H54 (cell line): Measurements from ENCODE around the gene APPL2.

Source experiments
- DNase-seq: peaks from one replicate; pipeline ENCODE4 v3.0.0; 2011; ENCODE audit warnings: low spot score, mixed read lengths; ENCODE audit not compliant: insufficient read length
- FAIRE-seq: peaks from 3 replicates; lab custom pipeline; 2011; peaks lifted over from hg19 to GRCh38; lab: Jason Lieb, UNC
- POLR2A ChIP-seq: IDR thresholded peaks from 2 replicates; pipeline ENCODE4 v1.6.1; 2011; ENCODE audit warnings: low read depth, mild to moderate bottlenecking, low read length

The APPL2 gene

GRCh38 chr12:105235732-105236476, at the start of gene APPL2:
TSS of gene APPL2 (minus strand) at chr12:105236174. CDS start at chr12:105236012, 162 bp downstream.
- FAIRE-seq (no peak), DNase-seq (peak; percentile 90)
- peak; percentile 88 for TF ChIP-seq POLR2A

GRCh38 chr12:105285378-105285777, 49.4 kb upstream of the APPL2 start:
- TF ChIP-seq POLR2A, result no peak
- DNase-seq (no peak), FAIRE-seq (no peak)

- no peak for TF ChIP-seq POLR2A
- FAIRE-seq (no peak), DNase-seq (no peak)
Observed at GRCh38 chr12:105281694-105282049, 45.7 kb upstream of the APPL2 start.

GRCh38 chr12:105280966-105281693, 45.2 kb upstream of the APPL2 start:
- no peak for TF ChIP-seq POLR2A
- DNase-seq (no peak), FAIRE-seq (no peak)

- DNase-seq (no peak), FAIRE-seq (peak; percentile 30)
- TF ChIP-seq POLR2A, result no peak
Observed at GRCh38 chr12:105279460-105280056, 43.6 kb upstream of the APPL2 start.

- FAIRE-seq (no peak), DNase-seq (peak; percentile 16)
- TF ChIP-seq POLR2A, result no peak
Observed at GRCh38 chr12:105278043-105278697, 42.2 kb upstream of the APPL2 start.

GRCh38 chr12:105275997-105276733, 40.2 kb upstream of the APPL2 start:
- TF ChIP-seq POLR2A, result no peak
- DNase-seq (no peak), FAIRE-seq (no peak)

- FAIRE-seq, result no peak
- no peak for DNase-seq
- no peak for TF ChIP-seq POLR2A
Observed at GRCh38 chr12:105274571-105274970, 38.6 kb upstream of the APPL2 start.

GRCh38 chr12:105273601-105274000, 37.6 kb upstream of the APPL2 start:
- FAIRE-seq (no peak), DNase-seq (no peak)
- TF ChIP-seq POLR2A, result no peak

- no peak for TF ChIP-seq POLR2A
- FAIRE-seq (no peak), DNase-seq (no peak)
Observed at GRCh38 chr12:105272814-105273416, 36.9 kb upstream of the APPL2 start.

- no peak for TF ChIP-seq POLR2A
- DNase-seq (no peak), FAIRE-seq (no peak)
Observed at GRCh38 chr12:105272152-105272551, 36.2 kb upstream of the APPL2 start.

GRCh38 chr12:105271364-105271763, 35.4 kb upstream of the APPL2 start:
- no peak for TF ChIP-seq POLR2A
- FAIRE-seq, result no peak
- no peak for DNase-seq

- no peak for TF ChIP-seq POLR2A
- FAIRE-seq, result peak; percentile 20
Observed at GRCh38 chr12:105270671-105271255, 34.8 kb upstream of the APPL2 start.

More at GRCh38 chr12:105270671-105271255, 34.8 kb upstream of the APPL2 start:
- no peak for DNase-seq
